ENCODE results near the gene ENTHD1.

- TF ChIP-seq MAX (IDR thresholded peaks at IDR 0.05) (no peak), TAF1 (IDR thresholded peaks at IDR 0.05; ENCODE audit: low read depth) (no peak), ZBTB7A (IDR thresholded peaks at IDR 0.05; ENCODE audit: low read depth) (no peak), CREB1 (IDR thresholded peaks at IDR 0.05; ENCODE audit: low read depth) (no peak), YY1 (IDR thresholded peaks at IDR 0.05; ENCODE audit: low read depth) (no peak), EGR1 (IDR thresholded peaks at IDR 0.05) (no peak), EP300 (IDR thresholded peaks at IDR 0.05; ENCODE audit: borderline replicate concordance) (no peak), RAD21 (IDR thresholded peaks at IDR 0.05; ENCODE audit: low read depth) (no peak), CEBPB (IDR thresholded peaks at IDR 0.05) (no peak), NFIC (IDR thresholded peaks at IDR 0.05) (no peak), FOXM1 (IDR thresholded peaks at IDR 0.05; ENCODE audit: borderline replicate concordance, low read depth) (no peak)
- TF ChIP-seq, protein P1, sequence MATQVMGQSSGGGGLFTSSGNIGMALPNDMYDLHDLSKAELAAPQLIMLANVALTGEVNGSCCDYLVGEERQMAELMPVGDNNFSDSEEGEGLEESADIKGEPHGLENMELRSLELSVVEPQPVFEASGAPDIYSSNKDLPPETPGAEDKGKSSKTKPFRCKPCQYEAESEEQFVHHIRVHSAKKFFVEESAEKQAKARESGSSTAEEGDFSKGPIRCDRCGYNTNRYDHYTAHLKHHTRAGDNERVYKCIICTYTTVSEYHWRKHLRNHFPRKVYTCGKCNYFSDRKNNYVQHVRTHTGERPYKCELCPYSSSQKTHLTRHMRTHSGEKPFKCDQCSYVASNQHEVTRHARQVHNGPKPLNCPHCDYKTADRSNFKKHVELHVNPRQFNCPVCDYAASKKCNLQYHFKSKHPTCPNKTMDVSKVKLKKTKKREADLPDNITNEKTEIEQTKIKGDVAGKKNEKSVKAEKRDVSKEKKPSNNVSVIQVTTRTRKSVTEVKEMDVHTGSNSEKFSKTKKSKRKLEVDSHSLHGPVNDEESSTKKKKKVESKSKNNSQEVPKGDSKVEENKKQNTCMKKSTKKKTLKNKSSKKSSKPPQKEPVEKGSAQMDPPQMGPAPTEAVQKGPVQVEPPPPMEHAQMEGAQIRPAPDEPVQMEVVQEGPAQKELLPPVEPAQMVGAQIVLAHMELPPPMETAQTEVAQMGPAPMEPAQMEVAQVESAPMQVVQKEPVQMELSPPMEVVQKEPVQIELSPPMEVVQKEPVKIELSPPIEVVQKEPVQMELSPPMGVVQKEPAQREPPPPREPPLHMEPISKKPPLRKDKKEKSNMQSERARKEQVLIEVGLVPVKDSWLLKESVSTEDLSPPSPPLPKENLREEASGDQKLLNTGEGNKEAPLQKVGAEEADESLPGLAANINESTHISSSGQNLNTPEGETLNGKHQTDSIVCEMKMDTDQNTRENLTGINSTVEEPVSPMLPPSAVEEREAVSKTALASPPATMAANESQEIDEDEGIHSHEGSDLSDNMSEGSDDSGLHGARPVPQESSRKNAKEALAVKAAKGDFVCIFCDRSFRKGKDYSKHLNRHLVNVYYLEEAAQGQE (IDR thresholded peaks at IDR 0.05; ENCODE audit: low read depth) = no peak
Observed at GRCh38 chr22:39920134-39920743, 26.7 kb upstream of the ENTHD1 start.
